HEK293 (cell line): ENCODE measurements around the gene TMEM181.

Source experiments
- BCL11B ChIP-seq: fragments of 450-650 bp; formaldehyde crosslinking; IDR thresholded peaks from 2 replicates; pipeline ENCODE4 v1.5.1; 2016; ENCODE audit warnings: low read depth, missing biosample characterization, missing genetic modification characterization
- OSR2 ChIP-seq: fragments of 450-650 bp; formaldehyde crosslinking; IDR thresholded peaks from 2 replicates; pipeline ENCODE4 v1.5.1; 2016; ENCODE audit warnings: missing biosample characterization, missing genetic modification characterization
- PRDM1 ChIP-seq: fragments of 450-650 bp; formaldehyde crosslinking; IDR thresholded peaks from 2 replicates; pipeline ENCODE4; 2016; ENCODE audit warnings: missing biosample characterization, missing genetic modification characterization
- SP7 ChIP-seq: fragments of 450-650 bp; formaldehyde crosslinking; IDR thresholded peaks from 2 replicates; pipeline ENCODE4 v1.5.1; 2016; ENCODE audit warnings: missing biosample characterization, missing genetic modification characterization
- YY2 ChIP-seq: fragments of 450-650 bp; formaldehyde crosslinking; IDR thresholded peaks from 2 replicates; pipeline ENCODE4 v1.5.1; 2016; ENCODE audit warnings: missing biosample characterization, missing genetic modification characterization
- ZBTB17 ChIP-seq: fragments of 450-650 bp; formaldehyde crosslinking; IDR thresholded peaks from 2 replicates; pipeline ENCODE4 v1.5.1; 2016; ENCODE audit warnings: missing biosample characterization, missing genetic modification characterization
- ZBTB20 ChIP-seq: fragments of 450-650 bp; formaldehyde crosslinking; IDR thresholded peaks from 2 replicates; pipeline ENCODE4 v1.5.1; 2016; ENCODE audit warnings: missing biosample characterization, missing genetic modification characterization
- ZBTB21 ChIP-seq: fragments of 450-650 bp; formaldehyde crosslinking; IDR thresholded peaks from 2 replicates; pipeline ENCODE4 v1.5.1; 2017; ENCODE audit warnings: missing biosample characterization, missing genetic modification characterization
- ZBTB8A ChIP-seq: fragments of 450-650 bp; formaldehyde crosslinking; IDR thresholded peaks from 2 replicates; pipeline ENCODE4 v1.5.1; 2016; ENCODE audit warnings: missing biosample characterization, missing genetic modification characterization
- ZEB2 ChIP-seq: fragments of 450-650 bp; formaldehyde crosslinking; IDR thresholded peaks from 2 replicates; pipeline ENCODE4 v1.5.1; 2016; ENCODE audit warnings: missing biosample characterization, missing genetic modification characterization
- ZFHX2 ChIP-seq: fragments of 450-650 bp; formaldehyde crosslinking; conservative IDR thresholded peaks from 2 replicates; pipeline ENCODE4 v1.5.1; 2016; ENCODE audit warnings: missing biosample characterization, missing genetic modification characterization
- ZFP41 ChIP-seq: fragments of 450-650 bp; formaldehyde crosslinking; IDR thresholded peaks from 2 replicates; pipeline ENCODE4 v1.5.1; 2016; ENCODE audit warnings: missing biosample characterization, missing genetic modification characterization, borderline replicate concordance
- ZNF121 ChIP-seq: fragments of 450-650 bp; formaldehyde crosslinking; IDR thresholded peaks from 2 replicates; pipeline ENCODE4 v1.5.1; 2016; ENCODE audit warnings: missing biosample characterization, missing genetic modification characterization
- ZNF175 ChIP-seq: fragments of 450-650 bp; formaldehyde crosslinking; IDR thresholded peaks from 2 replicates; pipeline ENCODE4 v1.5.1; 2016; ENCODE audit warnings: missing biosample characterization, missing genetic modification characterization
- ZNF24 ChIP-seq: fragments of 450-650 bp; formaldehyde crosslinking; IDR thresholded peaks from 2 replicates; pipeline ENCODE4 v1.5.1; 2016; ENCODE audit warnings: missing biosample characterization, missing genetic modification characterization
- ZNF302 ChIP-seq: fragments of 450-650 bp; formaldehyde crosslinking; IDR thresholded peaks from 2 replicates; pipeline ENCODE4 v1.5.1; 2016; ENCODE audit warnings: missing biosample characterization, missing genetic modification characterization, low read depth
- ZNF391 ChIP-seq: fragments of 450-650 bp; formaldehyde crosslinking; IDR thresholded peaks from 2 replicates; pipeline ENCODE4 v1.5.1; 2016; ENCODE audit warnings: low read depth, missing biosample characterization, missing genetic modification characterization, borderline replicate concordance
- ZNF544 ChIP-seq: fragments of 450-650 bp; formaldehyde crosslinking; IDR thresholded peaks from 2 replicates; pipeline ENCODE4 v1.5.0; 2017; ENCODE audit warnings: missing biosample characterization, missing genetic modification characterization
- ZNF600 ChIP-seq: fragments of 450-650 bp; formaldehyde crosslinking; IDR thresholded peaks from 2 replicates; pipeline ENCODE4 v1.5.1; 2016; ENCODE audit warnings: missing biosample characterization, missing genetic modification characterization
- ZNF677 ChIP-seq: fragments of 450-650 bp; IDR thresholded peaks from 2 replicates; pipeline ENCODE4 v1.5.0; 2018; ENCODE audit warnings: missing biosample characterization, mild to moderate bottlenecking, missing genetic modification characterization, moderate library complexity
- ZNF777 ChIP-seq: fragments of 450-650 bp; formaldehyde crosslinking; IDR thresholded peaks from 2 replicates; pipeline ENCODE4 v1.5.1; 2017; ENCODE audit warnings: missing biosample characterization, missing genetic modification characterization, borderline replicate concordance
- TF ChIP-seq, protein P1 (sequence below): fragments of 450-650 bp; formaldehyde crosslinking; IDR thresholded peaks from 2 replicates; pipeline ENCODE4 v1.5.1; 2016; ENCODE audit warnings: missing biosample characterization, missing genetic modification characterization
- TF ChIP-seq, protein P2 (sequence below): fragments of 450-650 bp; formaldehyde crosslinking; IDR thresholded peaks from 2 replicates; pipeline ENCODE4 v1.5.1; 2017; ENCODE audit warnings: missing biosample characterization, missing genetic modification characterization
- TF ChIP-seq, protein P3 (sequence below): fragments of 450-650 bp; formaldehyde crosslinking; IDR thresholded peaks from 2 replicates; pipeline ENCODE4 v1.5.1; 2016; ENCODE audit warnings: missing biosample characterization, missing genetic modification characterization
- TF ChIP-seq, protein P4 (sequence below): fragments of 450-650 bp; formaldehyde crosslinking; IDR thresholded peaks from 2 replicates; pipeline ENCODE4 v1.5.1; 2017; ENCODE audit warnings: missing biosample characterization, missing genetic modification characterization

Gene TMEM181

DNA sequence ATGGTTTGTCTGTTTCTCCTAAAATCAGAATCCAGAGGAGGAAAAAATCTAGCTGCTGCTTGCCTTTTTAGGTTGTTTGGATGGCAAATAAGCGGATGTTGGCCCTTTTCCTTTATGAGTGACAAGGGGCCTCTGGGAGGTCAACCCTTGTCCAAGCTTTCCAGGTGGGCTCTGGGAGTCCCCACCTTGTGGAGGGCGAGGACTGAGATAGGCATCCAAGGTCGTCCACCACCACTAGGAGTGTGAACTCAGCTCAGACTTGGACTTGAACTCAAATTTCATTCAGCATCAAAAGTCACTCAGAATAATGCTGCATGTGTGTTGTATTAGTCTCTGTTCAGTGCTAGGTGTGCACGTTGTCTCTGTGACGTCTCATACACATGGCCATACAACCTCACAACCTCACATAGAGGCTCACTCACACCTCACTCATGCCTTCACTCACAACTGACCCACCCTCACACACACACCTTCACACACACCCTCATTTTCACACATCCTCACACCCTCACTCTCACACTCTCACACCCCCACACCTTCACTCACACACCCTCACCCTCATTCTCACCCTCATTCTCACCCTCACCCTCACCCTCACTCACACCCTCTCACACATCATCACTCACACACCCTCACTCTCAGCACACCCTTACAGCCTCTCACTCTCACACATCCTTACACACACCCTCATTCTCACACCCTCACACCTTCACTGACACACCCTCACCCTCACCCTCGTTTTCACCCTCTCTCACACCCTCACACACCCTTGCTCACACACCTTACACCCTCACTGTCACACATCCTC is 66.7 kb downstream of the TMEM181 start (continued):
- peak; percentile 100 for TF ChIP-seq PRDM1 (tag by site-specific recombination)
- TF ChIP-seq, protein P1, sequence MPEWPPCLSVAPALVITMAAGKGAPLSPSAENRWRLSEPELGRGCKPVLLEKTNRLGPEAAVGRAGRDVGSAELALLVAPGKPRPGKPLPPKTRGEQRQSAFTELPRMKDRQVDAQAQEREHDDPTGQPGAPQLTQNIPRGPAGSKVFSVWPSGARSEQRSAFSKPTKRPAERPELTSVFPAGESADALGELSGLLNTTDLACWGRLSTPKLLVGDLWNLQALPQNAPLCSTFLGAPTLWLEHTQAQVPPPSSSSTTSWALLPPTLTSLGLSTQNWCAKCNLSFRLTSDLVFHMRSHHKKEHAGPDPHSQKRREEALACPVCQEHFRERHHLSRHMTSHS = no peak
- no peak for TF ChIP-seq ZEB2 (tag by site-specific recombination)
- TF ChIP-seq, protein P2, sequence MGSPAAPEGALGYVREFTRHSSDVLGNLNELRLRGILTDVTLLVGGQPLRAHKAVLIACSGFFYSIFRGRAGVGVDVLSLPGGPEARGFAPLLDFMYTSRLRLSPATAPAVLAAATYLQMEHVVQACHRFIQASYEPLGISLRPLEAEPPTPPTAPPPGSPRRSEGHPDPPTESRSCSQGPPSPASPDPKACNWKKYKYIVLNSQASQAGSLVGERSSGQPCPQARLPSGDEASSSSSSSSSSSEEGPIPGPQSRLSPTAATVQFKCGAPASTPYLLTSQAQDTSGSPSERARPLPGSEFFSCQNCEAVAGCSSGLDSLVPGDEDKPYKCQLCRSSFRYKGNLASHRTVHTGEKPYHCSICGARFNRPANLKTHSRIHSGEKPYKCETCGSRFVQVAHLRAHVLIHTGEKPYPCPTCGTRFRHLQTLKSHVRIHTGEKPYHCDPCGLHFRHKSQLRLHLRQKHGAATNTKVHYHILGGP (tag by site-specific recombination) = peak; percentile 40; the same call in 1 of the 2 replicates
- TF ChIP-seq ZBTB8A (tag by site-specific recombination) = no peak
- TF ChIP-seq ZBTB21 (tag by site-specific recombination) = no peak
- no peak for TF ChIP-seq ZBTB17 (tag by site-specific recombination)
- peak; percentile 91 for TF ChIP-seq ZFHX2
- TF ChIP-seq SP7 = no peak
- TF ChIP-seq BCL11B = no peak
- TF ChIP-seq, protein P3, sequence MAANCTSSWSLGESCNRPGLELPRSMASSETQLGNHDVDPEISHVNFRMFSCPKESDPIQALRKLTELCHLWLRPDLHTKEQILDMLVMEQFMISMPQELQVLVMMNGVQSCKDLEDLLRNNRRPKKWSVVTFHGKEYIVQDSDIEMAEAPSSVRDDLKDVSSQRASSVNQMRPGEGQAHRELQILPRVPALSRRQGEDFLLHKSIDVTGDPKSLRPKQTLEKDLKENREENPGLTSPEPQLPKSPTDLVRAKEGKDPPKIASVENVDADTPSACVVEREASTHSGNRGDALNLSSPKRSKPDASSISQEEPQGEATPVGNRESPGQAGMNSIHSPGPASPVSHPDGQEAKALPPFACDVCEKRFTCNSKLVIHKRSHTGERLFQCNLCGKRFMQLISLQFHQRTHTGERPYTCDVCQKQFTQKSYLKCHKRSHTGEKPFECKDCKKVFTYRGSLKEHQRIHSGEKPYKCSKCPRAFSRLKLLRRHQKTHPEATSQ (tag by site-specific recombination) = no peak
- no peak for TF ChIP-seq ZNF677
- TF ChIP-seq ZNF391 (tag by site-specific recombination) = no peak
- TF ChIP-seq ZNF24 = no peak
- no peak for TF ChIP-seq ZNF600 (tag by site-specific recombination)
- TF ChIP-seq ZNF302 (tag by site-specific recombination) = no peak
- TF ChIP-seq OSR2 (tag by site-specific recombination) = no peak; the same call in 1 of the 2 replicates
- TF ChIP-seq ZBTB20 (tag by site-specific recombination) = no peak
- no peak for TF ChIP-seq YY2 (tag by site-specific recombination)
- 0 out of 2 replicates have a peak, but pooled peaks have one; percentile 44 for TF ChIP-seq ZNF544 (tag by site-specific recombination)
- TF ChIP-seq, protein P4, sequence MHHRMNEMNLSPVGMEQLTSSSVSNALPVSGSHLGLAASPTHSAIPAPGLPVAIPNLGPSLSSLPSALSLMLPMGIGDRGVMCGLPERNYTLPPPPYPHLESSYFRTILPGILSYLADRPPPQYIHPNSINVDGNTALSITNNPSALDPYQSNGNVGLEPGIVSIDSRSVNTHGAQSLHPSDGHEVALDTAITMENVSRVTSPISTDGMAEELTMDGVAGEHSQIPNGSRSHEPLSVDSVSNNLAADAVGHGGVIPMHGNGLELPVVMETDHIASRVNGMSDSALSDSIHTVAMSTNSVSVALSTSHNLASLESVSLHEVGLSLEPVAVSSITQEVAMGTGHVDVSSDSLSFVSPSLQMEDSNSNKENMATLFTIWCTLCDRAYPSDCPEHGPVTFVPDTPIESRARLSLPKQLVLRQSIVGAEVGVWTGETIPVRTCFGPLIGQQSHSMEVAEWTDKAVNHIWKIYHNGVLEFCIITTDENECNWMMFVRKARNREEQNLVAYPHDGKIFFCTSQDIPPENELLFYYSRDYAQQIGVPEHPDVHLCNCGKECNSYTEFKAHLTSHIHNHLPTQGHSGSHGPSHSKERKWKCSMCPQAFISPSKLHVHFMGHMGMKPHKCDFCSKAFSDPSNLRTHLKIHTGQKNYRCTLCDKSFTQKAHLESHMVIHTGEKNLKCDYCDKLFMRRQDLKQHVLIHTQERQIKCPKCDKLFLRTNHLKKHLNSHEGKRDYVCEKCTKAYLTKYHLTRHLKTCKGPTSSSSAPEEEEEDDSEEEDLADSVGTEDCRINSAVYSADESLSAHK = no peak
- no peak for TF ChIP-seq ZNF777 (tag by site-specific recombination)
- TF ChIP-seq ZFP41 = no peak
- TF ChIP-seq ZNF175 = 0 out of 2 replicates have a peak, but pooled peaks have one; percentile 65
- no peak for TF ChIP-seq ZNF121 (tag by site-specific recombination)
